HepG2 (cell line): Measurements from ENCODE around the gene LTC4S.

Source experiments
- HCFC1 ChIP-seq: fragments of 150-350 bp; IDR thresholded peaks from 2 replicates; pipeline ENCODE4 v1.6.1; 2014; ENCODE audit warnings: low read depth, low read length
- POLR2A ChIP-seq, 2 experiments: IDR thresholded peaks; 2 replicates each; pipeline ENCODE4 v1.6.1; 2011; ENCODE audit warnings: low read depth in 2 of 2, low read length in 2 of 2, mild to moderate bottlenecking in 1 of 2, moderate library complexity in 1 of 2; ENCODE audit not compliant: insufficient read depth in 1 of 2
- TP53 ChIP-seq: sonication (generic); formaldehyde crosslinking; conservative IDR thresholded peaks from 2 replicates; pipeline ENCODE4 v1.4.0; 2020; ENCODE audit warnings: missing genetic modification reagents
- ZBTB42 ChIP-seq: sonication (generic); formaldehyde crosslinking; IDR thresholded peaks from 2 replicates; pipeline ENCODE4 v1.5.0; 2020; ENCODE audit warnings: mild to moderate bottlenecking, missing genetic modification reagents
- ZNF792 ChIP-seq: IDR thresholded peaks from 2 replicates; pipeline ENCODE4 v1.6.1; 2016
- TF ChIP-seq, protein P1 (sequence below), 2 experiments: sonication (generic) in 1 of 2; formaldehyde crosslinking in 1 of 2; IDR thresholded peaks; 2 replicates each; pipeline versions ENCODE4 v1.6.1 to v1.9.0; 2014 to 2022; ENCODE audit warnings: antibody characterized with exemption in 1 of 2, borderline replicate concordance in 1 of 2, inconsistent platforms in 1 of 2, low read depth in 1 of 2, missing genetic modification reagents in 1 of 2

GRCh38 chr5:179762079-179762780 lies 31.6 kb upstream of the LTC4S start:
- TF ChIP-seq TP53 (CRISPR knock-in tag) = no peak
- TF ChIP-seq, protein P1, sequence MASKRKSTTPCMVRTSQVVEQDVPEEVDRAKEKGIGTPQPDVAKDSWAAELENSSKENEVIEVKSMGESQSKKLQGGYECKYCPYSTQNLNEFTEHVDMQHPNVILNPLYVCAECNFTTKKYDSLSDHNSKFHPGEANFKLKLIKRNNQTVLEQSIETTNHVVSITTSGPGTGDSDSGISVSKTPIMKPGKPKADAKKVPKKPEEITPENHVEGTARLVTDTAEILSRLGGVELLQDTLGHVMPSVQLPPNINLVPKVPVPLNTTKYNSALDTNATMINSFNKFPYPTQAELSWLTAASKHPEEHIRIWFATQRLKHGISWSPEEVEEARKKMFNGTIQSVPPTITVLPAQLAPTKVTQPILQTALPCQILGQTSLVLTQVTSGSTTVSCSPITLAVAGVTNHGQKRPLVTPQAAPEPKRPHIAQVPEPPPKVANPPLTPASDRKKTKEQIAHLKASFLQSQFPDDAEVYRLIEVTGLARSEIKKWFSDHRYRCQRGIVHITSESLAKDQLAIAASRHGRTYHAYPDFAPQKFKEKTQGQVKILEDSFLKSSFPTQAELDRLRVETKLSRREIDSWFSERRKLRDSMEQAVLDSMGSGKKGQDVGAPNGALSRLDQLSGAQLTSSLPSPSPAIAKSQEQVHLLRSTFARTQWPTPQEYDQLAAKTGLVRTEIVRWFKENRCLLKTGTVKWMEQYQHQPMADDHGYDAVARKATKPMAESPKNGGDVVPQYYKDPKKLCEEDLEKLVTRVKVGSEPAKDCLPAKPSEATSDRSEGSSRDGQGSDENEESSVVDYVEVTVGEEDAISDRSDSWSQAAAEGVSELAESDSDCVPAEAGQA (IDR thresholded peaks at IDR 0.05; ENCODE audit: low read depth) = no peak
- TF ChIP-seq, protein P1 (CRISPR knock-in tag; IDR thresholded peaks at IDR 0.05; ENCODE audit: borderline replicate concordance) = no peak
- TF ChIP-seq ZNF792 = no peak
- no peak for TF ChIP-seq ZBTB42 (CRISPR knock-in tag)
- TF ChIP-seq HCFC1 = no peak
- no peak for TF ChIP-seq POLR2A (IDR thresholded peaks at IDR 0.05; ENCODE audit: insufficient read depth in 1 of 2, low read depth in 2 of 2, low read length in 2 of 2)
